ENCODE data around the gene SIGLEC14.

SIGLEC14 gene

DNA sequence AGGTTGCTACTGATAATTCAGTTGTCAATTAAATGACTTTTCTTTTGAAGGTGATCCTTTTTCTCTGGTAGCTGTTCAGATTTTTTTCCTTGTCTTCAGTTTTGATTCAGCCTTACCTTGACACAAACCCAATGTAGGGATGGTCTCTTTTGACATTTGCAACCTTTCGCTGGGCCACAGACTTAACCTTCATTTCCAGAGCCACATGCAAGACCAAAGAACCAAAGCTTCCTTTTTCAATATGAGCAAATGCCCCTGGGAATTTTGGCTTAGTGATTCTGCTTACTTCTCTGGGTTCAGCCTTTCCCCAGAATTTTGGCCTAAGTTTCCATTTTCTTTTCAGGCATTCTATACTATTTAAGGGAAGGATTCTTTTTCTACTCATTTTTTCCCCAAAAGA is 36.0 kb downstream of the SIGLEC14 start:
- DNase-seq, result no peak

- DNase-seq, result peak; percentile 35
Measured at GRCh38 chr19:51607920-51608562, 38.6 kb downstream of the SIGLEC14 start.

DNA sequence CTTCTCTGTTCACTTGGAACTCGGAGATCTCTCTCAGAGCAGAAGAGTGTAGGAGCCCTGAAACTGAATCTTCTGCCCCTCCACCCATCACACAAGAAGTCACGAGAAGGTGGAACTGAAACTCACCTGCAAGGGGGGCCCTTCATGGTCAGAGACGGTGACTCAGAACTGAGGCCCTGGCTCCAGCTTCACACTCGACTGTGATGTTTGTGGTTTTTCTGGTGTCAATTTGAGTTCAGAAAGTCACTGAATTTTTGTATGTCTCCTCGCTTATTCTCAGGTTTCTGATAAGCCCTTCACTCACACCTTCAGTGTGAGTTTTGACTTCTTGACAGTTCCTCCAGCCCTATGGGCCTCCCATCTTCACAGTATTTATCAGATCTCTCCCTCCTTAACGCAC is 39.5 kb downstream of the SIGLEC14 start:
- no peak for DNase-seq

- no peak for DNase-seq
Measured at GRCh38 chr19:51602189-51602854, 44.3 kb downstream of the SIGLEC14 start.

GRCh38 chr19:51600940-51601580 is 45.6 kb downstream of the SIGLEC14 start:
- no peak for DNase-seq

- no peak for DNase-seq
Measured at GRCh38 chr19:51599084-51599483, 47.5 kb downstream of the SIGLEC14 start.

- no peak for DNase-seq
Measured at GRCh38 chr19:51598159-51598915, 48.3 kb downstream of the SIGLEC14 start.

- DNase-seq, result no peak
Measured at GRCh38 chr19:51595190-51596175, 51.1 kb downstream of the SIGLEC14 start.

GRCh38 chr19:51594774-51595109 is 51.9 kb downstream of the SIGLEC14 start:
- no peak for DNase-seq

GRCh38 chr19:51593969-51594773 is 52.5 kb downstream of the SIGLEC14 start:
- peak; percentile 93 for DNase-seq

DNA sequence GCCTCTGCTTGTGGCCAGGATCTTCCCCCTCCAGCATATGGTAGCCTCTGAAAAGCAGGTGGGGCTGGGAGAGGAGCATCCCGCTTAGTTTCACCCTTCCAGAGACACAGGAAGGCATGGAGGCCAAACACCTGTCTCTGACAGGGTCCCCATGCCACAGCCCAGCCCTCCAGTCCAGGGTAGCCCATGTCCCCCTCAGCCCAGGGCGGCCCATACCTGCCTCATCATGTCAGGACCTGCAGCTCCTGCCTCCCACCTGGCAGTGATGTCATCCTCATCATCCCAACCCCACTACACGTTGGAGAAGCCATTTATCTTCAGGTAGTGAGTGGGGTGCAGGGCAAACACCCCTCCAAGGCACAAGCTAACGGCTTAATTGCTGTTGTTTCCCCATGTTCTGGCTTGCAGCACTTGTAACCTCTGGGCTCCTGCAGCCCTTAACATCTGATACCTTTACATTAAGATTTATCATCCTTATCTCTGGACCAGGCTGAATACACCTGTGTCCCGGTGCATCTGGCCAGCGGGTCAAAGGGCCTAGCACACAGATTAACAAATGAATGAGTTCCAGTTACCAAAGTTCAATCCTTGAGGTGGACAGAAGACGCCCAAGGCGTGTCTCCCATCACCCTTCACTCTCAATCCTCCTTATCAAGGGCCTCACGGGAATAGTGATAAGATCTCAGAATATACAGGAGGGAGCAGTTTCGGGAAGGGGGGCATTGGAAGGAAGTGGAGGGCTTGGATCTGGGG is 53.3 kb downstream of the SIGLEC14 start:
- DNase-seq, result no peak

All from activated T-cell treated with anti-CD3 and anti-CD28 coated beads for 4 hours (primary cell).